Caki2 (cell line): Measurements from ENCODE around the gene NUMBL. TPM values are rescaled to one million over a fixed set of nuclear protein-coding genes. Genes with fewer than 3 reads are reported as not detected.

Source experiments
- DNase-seq: peaks from one replicate; pipeline ENCODE4 v3.0.0-alpha.2; 2015; ENCODE audit warnings: low read depth
- in situ Hi-C: cut with HindIII; loops from 2 replicates; pipeline ENCODE4 v1.10.0; 2016; ENCODE audit warnings: low sequenced_read_pairs, low pct_unique_long_range_greater_than_20kb, mixed read lengths
- total RNA-seq: library from RNA; depleted of rRNA; stranded (reverse); fragments of >200 nt; shearing (Covaris generic); gene quantifications from 2 replicates; pipeline ENCODE4 v1.2.3, GENCODE V29; 2014; ENCODE audit warnings: low replicate concordance

NUMBL gene
- total RNA-seq, 1 experiment from 2014 or later, result 39.0 TPM

GRCh38 chr19:40695881-40696280, 5.4 kb upstream of the NUMBL start:
- in situ Hi-C loops, result no loop called here
- DNase-seq, result no peak

DNA sequence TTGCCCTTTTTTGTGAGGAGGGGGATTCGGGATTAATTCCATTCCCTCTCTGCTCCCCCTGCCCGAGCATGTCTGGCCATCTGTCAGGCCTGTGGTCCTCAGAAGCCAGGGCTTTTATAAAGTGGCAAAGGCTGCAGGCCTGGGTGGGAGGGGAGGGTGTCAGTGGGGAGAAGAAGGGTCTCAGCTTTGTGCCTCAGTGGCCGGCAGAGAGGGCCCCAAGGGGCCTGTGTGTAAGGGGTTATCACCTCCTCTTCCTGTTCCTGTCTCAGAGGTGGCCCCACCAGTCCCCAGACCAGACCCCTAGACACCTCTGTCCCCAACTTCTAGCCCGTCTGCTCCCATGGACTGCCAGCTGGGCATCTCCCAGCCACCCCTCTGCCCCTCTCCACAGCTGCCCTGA, 3.4 kb upstream of the NUMBL start:
- in situ Hi-C loops, result no loop called here
- DNase-seq, result no peak

- no peak for DNase-seq
- in situ Hi-C loops, result no loop called here
Measured at GRCh38 chr19:40693150-40693788, 2.8 kb upstream of the NUMBL start.

DNA sequence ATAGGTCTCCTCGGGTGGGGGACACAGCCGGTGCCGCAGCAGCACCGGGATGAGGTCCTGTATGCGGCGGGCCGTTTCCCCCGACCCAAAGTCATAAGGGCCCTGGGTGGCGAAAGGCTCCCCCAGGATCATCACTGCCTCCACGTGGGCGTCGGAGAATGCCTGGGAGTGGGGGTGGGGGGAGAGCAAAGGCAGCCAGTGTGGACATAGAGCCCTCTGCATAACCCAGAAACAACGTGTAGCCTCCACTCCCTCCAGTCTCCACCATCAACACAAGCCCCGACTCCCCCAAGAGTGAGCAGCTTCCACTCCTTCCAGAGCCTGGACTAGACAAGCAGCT, 1.7 kb upstream of the NUMBL start:
- in situ Hi-C loops, result no loop called here
- DNase-seq, result no peak

GRCh38 chr19:40691421-40692211, 1.2 kb upstream of the NUMBL start:
- no peak for DNase-seq

DNA sequence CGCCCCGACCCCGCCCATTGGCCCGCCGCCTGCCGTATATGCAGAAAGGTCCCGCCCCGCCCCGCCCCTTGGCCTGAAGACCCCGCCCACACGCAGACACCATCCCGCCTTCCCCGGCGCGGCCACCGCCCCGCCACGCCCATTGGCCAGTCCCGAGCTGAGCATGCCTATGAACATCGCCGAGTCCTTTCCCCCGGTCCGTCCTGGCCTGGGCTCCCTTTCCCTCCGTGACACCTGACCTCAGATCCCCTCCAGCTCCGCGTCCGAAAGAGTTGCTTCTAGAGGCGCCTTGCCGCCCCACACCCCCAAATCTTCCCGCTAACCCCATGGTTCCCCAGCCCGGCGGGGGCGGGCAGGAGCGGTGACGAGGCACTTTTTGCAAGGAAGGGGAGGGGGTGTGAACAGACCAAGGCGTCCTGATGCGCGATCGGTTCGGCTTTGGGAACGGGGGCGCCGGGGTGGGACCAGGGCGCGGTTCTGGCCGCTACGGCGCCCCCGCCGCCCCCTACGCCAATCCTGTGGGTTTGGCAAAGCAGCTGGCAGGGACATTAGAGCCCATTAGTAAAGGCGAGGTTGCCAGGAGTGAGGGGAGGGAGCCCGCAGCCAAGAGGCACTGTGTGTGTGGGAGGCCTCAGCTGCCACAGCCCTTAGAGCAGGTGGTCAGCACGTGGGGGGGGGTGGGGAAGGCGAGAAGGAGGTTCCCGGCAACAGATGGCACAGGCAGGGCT, 406 bp upstream of the NUMBL start:
- DNase-seq, result peak; percentile 87
- in situ Hi-C loops, result no loop called here

More at GRCh38 chr19:40691421-40692211, 1.2 kb upstream of the NUMBL start:
- in situ Hi-C loops, result no loop called here

GRCh38 chr19:40689339-40690049, 957 bp downstream of the NUMBL start:
- in situ Hi-C loops, result no loop called here
- no peak for DNase-seq

DNA sequence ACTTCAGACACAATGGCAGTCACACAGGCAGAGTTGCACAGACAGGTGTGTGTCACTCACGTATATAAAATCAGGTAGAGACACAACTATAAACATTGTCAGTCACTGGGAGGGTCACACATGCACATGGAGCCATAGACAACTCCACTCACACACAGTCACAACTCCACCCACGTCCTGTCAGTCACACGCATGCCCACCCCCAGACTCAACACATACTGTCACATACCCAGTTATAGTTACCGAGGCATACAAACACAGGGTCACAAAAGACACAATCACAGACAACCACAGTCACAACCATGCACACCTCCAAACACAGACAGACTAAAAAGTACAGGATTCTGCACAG, 1.5 kb downstream of the NUMBL start:
- in situ Hi-C loops, result no loop called here
- no peak for DNase-seq

DNA sequence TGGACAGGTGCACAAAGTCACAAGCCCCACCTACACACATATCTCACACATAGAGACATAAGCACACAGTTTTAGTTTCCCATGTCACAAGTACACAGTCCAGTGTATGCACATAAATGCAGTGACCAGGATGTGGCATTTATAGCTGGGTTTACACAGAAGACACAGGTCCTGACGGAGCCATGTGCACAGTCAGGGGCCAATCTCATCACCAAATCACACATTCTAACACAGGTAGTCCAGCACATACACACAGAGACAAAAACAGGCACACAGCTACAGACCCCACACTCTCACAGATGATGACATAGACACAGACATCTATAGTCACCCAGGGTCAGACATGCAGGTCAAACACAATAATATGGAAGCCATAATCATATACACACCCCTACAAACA, 2.1 kb downstream of the NUMBL start:
- in situ Hi-C loops, result no loop called here
- no peak for DNase-seq

- in situ Hi-C loops, result no loop called here
- DNase-seq, result peak; percentile 41
Measured at GRCh38 chr19:40687525-40688016, 2.9 kb downstream of the NUMBL start.

GRCh38 chr19:40686882-40687524, 3.4 kb downstream of the NUMBL start:
- DNase-seq, result no peak
- in situ Hi-C loops, result no loop called here

GRCh38 chr19:40685563-40685962, 4.9 kb downstream of the NUMBL start:
- no peak for DNase-seq
- in situ Hi-C loops, result no loop called here

DNA sequence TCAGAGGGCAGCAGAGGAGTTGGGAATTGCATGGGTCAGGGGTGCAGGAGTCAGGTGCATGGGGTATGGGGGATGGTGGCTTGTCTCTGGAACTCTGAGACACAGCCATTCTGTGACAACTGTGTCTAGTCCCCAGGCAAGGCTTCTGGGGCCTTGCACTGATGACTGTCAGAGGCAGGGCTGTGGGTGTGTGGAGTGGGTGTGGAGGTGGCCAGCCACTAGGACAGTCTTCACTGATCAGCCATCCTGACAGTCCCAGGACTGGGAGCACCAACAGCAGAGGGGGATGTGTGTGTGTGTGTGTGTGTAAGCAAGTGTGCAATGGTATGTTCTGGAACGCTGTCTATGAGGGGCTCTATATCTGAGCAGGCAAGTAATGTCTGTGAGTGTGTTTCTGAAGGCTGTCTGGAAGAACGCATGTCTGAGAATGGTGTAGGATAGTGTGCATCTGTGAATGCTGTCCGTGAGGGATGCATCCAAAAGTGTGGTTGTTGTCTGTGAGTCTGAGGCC, 5.4 kb downstream of the NUMBL start:
- in situ Hi-C loops, result no loop called here
- DNase-seq, result no peak

- in situ Hi-C loops, result no loop called here
- DNase-seq, result no peak
Measured at GRCh38 chr19:40684280-40684679, 6.2 kb downstream of the NUMBL start.

GRCh38 chr19:40683437-40683836, 7.0 kb downstream of the NUMBL start:
- in situ Hi-C loops, result no loop called here
- no peak for DNase-seq

- in situ Hi-C loops, result no loop called here
- no peak for DNase-seq
Measured at GRCh38 chr19:40682431-40682964, 8.0 kb downstream of the NUMBL start.

DNA sequence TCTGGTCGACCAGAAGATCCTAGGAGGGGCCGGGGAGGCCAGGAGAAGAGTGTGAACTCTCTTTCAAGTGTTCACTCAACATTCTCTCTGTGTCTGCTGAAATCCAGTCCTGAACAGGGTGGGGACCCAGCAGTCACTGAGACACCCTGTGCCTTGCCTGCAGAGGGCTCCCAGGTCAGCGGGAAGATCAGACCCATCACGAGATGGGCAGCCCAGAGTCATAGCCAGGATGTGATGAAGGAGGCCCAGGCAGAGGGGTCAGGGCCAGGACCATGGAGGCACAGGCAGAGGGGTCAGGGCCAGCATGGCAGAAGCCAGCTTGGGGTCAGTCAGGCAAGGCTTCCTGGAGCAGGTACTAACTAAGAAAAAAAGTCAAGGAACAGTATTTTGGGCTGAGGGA, 9.4 kb downstream of the NUMBL start:
- no peak for DNase-seq
- in situ Hi-C loops, result no loop called here

- in situ Hi-C loops, result no loop called here
- DNase-seq, result no peak
Measured at GRCh38 chr19:40677156-40677555, 13.3 kb downstream of the NUMBL start.
